Measurements from ENCODE around the gene TLK1. TPM values are rescaled to one million over a fixed set of nuclear protein-coding genes. Genes with fewer than 3 reads are reported as not detected.

Gene TLK1
- total and polyA plus RNA-seq, 2 of the 4 experiments (the other 2 are of a cell fraction), result 7.3 to 12.5 TPM

DNA sequence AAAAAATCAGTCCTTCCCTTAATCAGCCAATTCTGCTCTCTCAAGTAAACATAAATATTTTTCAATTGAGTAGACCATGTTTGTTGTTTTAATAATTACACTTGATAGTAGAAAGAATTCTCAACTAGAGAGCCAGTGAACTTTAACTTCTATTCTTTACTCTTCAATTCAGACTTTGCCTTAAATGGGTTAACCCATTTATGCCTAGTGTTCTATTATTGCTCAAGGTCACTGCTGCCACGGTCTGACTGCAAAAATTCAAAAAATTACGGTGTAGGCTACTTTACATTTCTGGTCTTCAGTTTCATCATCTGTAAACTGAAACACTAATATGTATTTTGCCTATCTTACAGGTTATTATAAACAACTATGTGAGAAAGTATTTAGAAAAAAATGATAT, 103.1 kb downstream of the TLK1 start:
- dilution Hi-C loops (cut with HindIII; ENCODE audit: low sequenced_read_pairs, unreplicated experiment) (no loop called here), intact Hi-C loops (cut with micrococcal nuclease) (loop anchor here (5.0 kb wide), 2 partner anchors 100 to 360 kb away; no protein-coding TSS in a partner anchor), in situ Hi-C loops (cut with MboI; ENCODE audit: low sequenced_read_pairs) (no loop called here)
- Histone ChIP-seq H3K4me3 (ENCODE audit: insufficient read depth, low read depth, low read length) (no peak overlapping the region), H3K56ac (ENCODE audit: extremely low read depth, insufficient read depth, low read length) (no peak overlapping the region), H3K27ac (ENCODE audit: insufficient read depth, low read length) (no peak overlapping the region), H3K4ac (ENCODE audit: low read depth, low read length) (no peak overlapping the region), H3K9me1 (ENCODE audit: insufficient read depth, low read length) (no peaks in the 10 kb centered on the region), H3K18ac (ENCODE audit: low read depth, low read length) (no peak overlapping the region), H3K36me3 (ENCODE audit: control insufficient read depth, insufficient read depth, low read length) (peaks cover 4% of the 10 kb centered on the region; the same call in 1 of the 2 replicates), H3K4me2 (ENCODE audit: low read depth, low read length) (no peak overlapping the region), H4K91ac (ENCODE audit: insufficient read depth, low read depth, low read length) (no peak overlapping the region), H4K5ac (ENCODE audit: low read depth, low read length) (no peak overlapping the region), H3K23ac (ENCODE audit: low read depth, low read length) (no peak overlapping the region), H3K4me1 (ENCODE audit: control insufficient read depth, insufficient read depth, low read length) (no peaks in the 10 kb centered on the region), H3K14ac (replicated peaks; ENCODE audit: low read depth, low read length) (0 out of 2 replicates have a peak overlapping the region, but pooled peaks have one; percentile 48), H3K79me1 (ENCODE audit: low read depth in 1 of 2, low read length in 2 of 2) (peaks cover 17 to 30% of the 10 kb centered on the region in 2 experiments), H2BK5ac (ENCODE audit: low read depth, low read length, poor library complexity, severe bottlenecking) (no peak overlapping the region), H3K27me3 (ENCODE audit: control insufficient read depth, insufficient read depth, low read length) (no peaks in the 10 kb centered on the region), H2AK5ac (ENCODE audit: low read depth, low read length) (no peak overlapping the region), H4K20me1 (ENCODE audit: insufficient read depth, low read length) (no peaks in the 10 kb centered on the region), H2AK9ac (replicated peaks; ENCODE audit: low read depth, low read length, poor library complexity) (no peak overlapping the region), H2AFZ (replicated peaks; ENCODE audit: low read length, poor library complexity) (no peak overlapping the region), H2BK20ac (ENCODE audit: low read depth, low read length) (no peak overlapping the region), H3K9ac (ENCODE audit: low read depth, low read length) (no peak overlapping the region), H4K8ac (ENCODE audit: low read depth in 2 of 2, low read length in 2 of 2) (no peak overlapping the region), H2BK120ac (ENCODE audit: low read depth, low read length) (no peak overlapping the region), H3K9me3 (ENCODE audit: control insufficient read depth, insufficient read depth, low read length) (no peaks in the 10 kb centered on the region), H2BK15ac (ENCODE audit: low read depth, low read length) (no peak overlapping the region)
- WGBS, 2 experiments (ENCODE audit: extremely low coverage in 2 of 2, insufficient read length in 1 of 2), result no CpG with 5 or more reads among the region's 2 CpGs
- TF ChIP-seq, protein P1, sequence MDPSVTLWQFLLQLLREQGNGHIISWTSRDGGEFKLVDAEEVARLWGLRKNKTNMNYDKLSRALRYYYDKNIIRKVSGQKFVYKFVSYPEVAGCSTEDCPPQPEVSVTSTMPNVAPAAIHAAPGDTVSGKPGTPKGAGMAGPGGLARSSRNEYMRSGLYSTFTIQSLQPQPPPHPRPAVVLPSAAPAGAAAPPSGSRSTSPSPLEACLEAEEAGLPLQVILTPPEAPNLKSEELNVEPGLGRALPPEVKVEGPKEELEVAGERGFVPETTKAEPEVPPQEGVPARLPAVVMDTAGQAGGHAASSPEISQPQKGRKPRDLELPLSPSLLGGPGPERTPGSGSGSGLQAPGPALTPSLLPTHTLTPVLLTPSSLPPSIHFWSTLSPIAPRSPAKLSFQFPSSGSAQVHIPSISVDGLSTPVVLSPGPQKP (IDR thresholded peaks at IDR 0.05; ENCODE audit: borderline replicate concordance, low read depth, low read length), result no peak
- TF ChIP-seq SMC3 (IDR thresholded peaks at IDR 0.05; ENCODE audit: low read depth, low read length) (no peak), POLR2A (IDR thresholded peaks at IDR 0.05; ENCODE audit: low read depth, low read length) (no peak), CEBPB (IDR thresholded peaks at IDR 0.05; ENCODE audit: low read depth, low read length) (no peak), RAD21 (IDR thresholded peaks at IDR 0.05; ENCODE audit: low read length) (no peak), MAFK (IDR thresholded peaks at IDR 0.05; ENCODE audit: low read depth, low read length) (no peak)
- TF ChIP-seq, protein P2, sequence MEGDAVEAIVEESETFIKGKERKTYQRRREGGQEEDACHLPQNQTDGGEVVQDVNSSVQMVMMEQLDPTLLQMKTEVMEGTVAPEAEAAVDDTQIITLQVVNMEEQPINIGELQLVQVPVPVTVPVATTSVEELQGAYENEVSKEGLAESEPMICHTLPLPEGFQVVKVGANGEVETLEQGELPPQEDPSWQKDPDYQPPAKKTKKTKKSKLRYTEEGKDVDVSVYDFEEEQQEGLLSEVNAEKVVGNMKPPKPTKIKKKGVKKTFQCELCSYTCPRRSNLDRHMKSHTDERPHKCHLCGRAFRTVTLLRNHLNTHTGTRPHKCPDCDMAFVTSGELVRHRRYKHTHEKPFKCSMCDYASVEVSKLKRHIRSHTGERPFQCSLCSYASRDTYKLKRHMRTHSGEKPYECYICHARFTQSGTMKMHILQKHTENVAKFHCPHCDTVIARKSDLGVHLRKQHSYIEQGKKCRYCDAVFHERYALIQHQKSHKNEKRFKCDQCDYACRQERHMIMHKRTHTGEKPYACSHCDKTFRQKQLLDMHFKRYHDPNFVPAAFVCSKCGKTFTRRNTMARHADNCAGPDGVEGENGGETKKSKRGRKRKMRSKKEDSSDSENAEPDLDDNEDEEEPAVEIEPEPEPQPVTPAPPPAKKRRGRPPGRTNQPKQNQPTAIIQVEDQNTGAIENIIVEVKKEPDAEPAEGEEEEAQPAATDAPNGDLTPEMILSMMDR (conservative IDR thresholded peaks at IDR 0.05; ENCODE audit: low read depth, low read length), result no peak
- ATAC-seq (ENCODE audit: low read depth) (no peak), DNase-seq (no peak)
- ChIA-PET CTCF (interaction anchor here (1.2 kb wide), 1 partner anchor 11 kb away, joined by 3 read pairs; no protein-coding TSS in a partner anchor), POLR2A (ENCODE audit: unreplicated experiment) (no interaction called here)
- BruUV-seq (replicated peaks), result no TSS peak
